SK-N-SH (cell line): ENCODE measurements around the gene SLAIN1. TPM values are rescaled to one million over a fixed set of nuclear protein-coding genes. Genes with fewer than 3 reads are reported as not detected.

Experiments
- CTCF ChIA-PET: fragments of 300-600, 350-600 bp; formaldehyde crosslinking; extraction: SDS; loops from one replicate; lab custom pipeline; 2021; lab: Yijun Ruan, JAX
- POLR2A ChIA-PET: fragments of 350-600 bp; sonication (Branson Sonifier 250); formaldehyde crosslinking; extraction: SDS; loops from one replicate; lab custom pipeline; 2020; ENCODE audit warnings: antibody characterized with exemption, inconsistent platforms; lab: Yijun Ruan, JAX
- DNase-seq: peaks from one replicate; pipeline ENCODE4 v3.0.0; 2012
- H2AFZ ChIP-seq: fragments of 200-600 bp; sonication (generic); 2 replicates; pipeline ENCODE4 v1.8.1; 2016; ENCODE audit warnings: antibody characterized with exemption, mild to moderate bottlenecking, low read depth
- H3F3A ChIP-seq: fragments of 200-600 bp; sonication (generic); replicated peaks from 2 replicates; pipeline ENCODE3; 2016; ENCODE audit warnings: antibody characterized with exemption, mild to moderate bottlenecking; ENCODE audit not compliant: insufficient read depth
- H3K27ac ChIP-seq, 2 experiments: fragments of 200-500 bp in 1 of 2; fragments of 200-600 bp in 1 of 2; sonication (Bioruptor generic) in 1 of 2; sonication (generic), shearing (Covaris generic) in 1 of 2; 2 replicates each; pipeline versions ENCODE4 v1.5.1 to v1.6.1; 2014 to 2016; ENCODE audit warnings: low read depth in 2 of 2, inconsistent platforms in 1 of 2, low read length in 1 of 2, mild to moderate bottlenecking in 1 of 2, mixed read lengths in 1 of 2
- H3K27me3 ChIP-seq: fragments of 200-600 bp; sonication (generic), shearing (Covaris generic); 2 replicates; pipeline ENCODE4 v1.6.1; 2016; ENCODE audit warnings: mixed run types; ENCODE audit not compliant: insufficient read depth
- H3K36me3 ChIP-seq, 2 experiments: fragments of 200-500 bp in 1 of 2; fragments of 200-600 bp in 1 of 2; sonication (Bioruptor generic) in 1 of 2; sonication (generic) in 1 of 2; replicated peaks in 1 of 2; 2 replicates each; pipeline versions ENCODE3 to v1.5.1; 2014 to 2016; ENCODE audit warnings: low read length in 1 of 2, mild to moderate bottlenecking in 1 of 2; ENCODE audit not compliant: insufficient read depth in 2 of 2, control insufficient read depth in 1 of 2
- H3K4me1 ChIP-seq, 2 experiments: fragments of 200-500 bp in 1 of 2; fragments of 200-600 bp in 1 of 2; sonication (Bioruptor generic) in 1 of 2; sonication (generic), shearing (Covaris generic) in 1 of 2; 2 replicates each; pipeline versions ENCODE4 v1.5.1 to v1.6.1; 2014 to 2016; ENCODE audit warnings: low read depth in 1 of 2, low read length in 1 of 2, mixed run types in 1 of 2; ENCODE audit not compliant: insufficient read depth in 2 of 2, control insufficient read depth in 1 of 2
- H3K4me2 ChIP-seq: fragments of 200-600 bp; sonication (generic), shearing (Covaris generic); 2 replicates; pipeline ENCODE4 v1.6.1; 2017; ENCODE audit warnings: mixed run types
- H3K4me3 ChIP-seq, 2 experiments: fragments of 200-500 bp in 1 of 2; fragments of 200-600 bp in 1 of 2; sonication (Bioruptor generic) in 1 of 2; sonication (generic), shearing (Covaris generic) in 1 of 2; 2 replicates each; pipeline versions ENCODE4 v1.5.1 to v1.8.1; 2014 to 2016; ENCODE audit warnings: low read depth in 2 of 2, inconsistent platforms in 1 of 2, low read length in 1 of 2, mild to moderate bottlenecking in 1 of 2, mixed read lengths in 1 of 2, moderate library complexity in 1 of 2
- H3K79me2 ChIP-seq: fragments of 200-600 bp; sonication (generic); 2 replicates; pipeline ENCODE4 v1.8.1; 2017; ENCODE audit warnings: mild to moderate bottlenecking; ENCODE audit not compliant: insufficient read depth
- H3K9ac ChIP-seq: fragments of 200-600 bp; sonication (generic); 2 replicates; pipeline ENCODE4 v1.6.1; 2017; ENCODE audit warnings: mixed run types
- H3K9me2 ChIP-seq: fragments of 200-600 bp; sonication (generic); 2 replicates; pipeline ENCODE4 v1.6.1; 2017; ENCODE audit warnings: mixed run types
- H3K9me3 ChIP-seq: fragments of 200-600 bp; sonication (generic); 2 replicates; pipeline ENCODE4 v1.6.1; 2017; ENCODE audit warnings: mixed run types, mild to moderate bottlenecking, moderate library complexity
- H4K20me1 ChIP-seq: fragments of 200-600 bp; sonication (generic); 2 replicates; pipeline ENCODE4 v1.6.1; 2017; ENCODE audit warnings: mild to moderate bottlenecking, mixed run types; ENCODE audit not compliant: insufficient read depth
- CTCF ChIP-seq: fragments of 200-600 bp; sonication (generic); IDR thresholded peaks from 2 replicates; pipeline ENCODE4 v1.6.1; 2017; ENCODE audit warnings: antibody characterized with exemption, mild to moderate bottlenecking, moderate library complexity
- ELF1 ChIP-seq: IDR thresholded peaks from 2 replicates; pipeline ENCODE4 v1.4.0; 2012
- EP300 ChIP-seq, 2 experiments: IDR thresholded peaks; 2 replicates each; pipeline versions ENCODE4 v1.4.0 to v1.6.1; 2012; ENCODE audit warnings: borderline replicate concordance in 1 of 2, low read depth in 1 of 2, low read length in 1 of 2
- EZH2phosphoT487 ChIP-seq: fragments of 200-600 bp; sonication (generic); IDR thresholded peaks from 2 replicates; pipeline ENCODE4 v1.6.1; 2017; ENCODE audit warnings: low read depth, mixed run types, mild to moderate bottlenecking, antibody characterized with exemption, moderate library complexity, borderline replicate concordance
- FOXJ3 ChIP-seq: sonication (generic); formaldehyde crosslinking; IDR thresholded peaks from 2 replicates; pipeline ENCODE4 v1.5.1; 2020; ENCODE audit warnings: mild to moderate bottlenecking, missing genetic modification reagents
- GATA2 ChIP-seq: sonication (generic); formaldehyde crosslinking; IDR thresholded peaks from 2 replicates; pipeline ENCODE4 v1.5.0; 2020; ENCODE audit warnings: mild to moderate bottlenecking, missing genetic modification reagents
- JUND ChIP-seq: IDR thresholded peaks from 2 replicates; pipeline ENCODE4 v1.4.0; 2012
- NFIC ChIP-seq: IDR thresholded peaks from 2 replicates; pipeline ENCODE4 v1.4.0; 2012; ENCODE audit warnings: borderline replicate concordance
- NRF1 ChIP-seq: IDR thresholded peaks from 2 replicates; pipeline ENCODE4 v1.6.1; 2012; ENCODE audit warnings: low read depth, mild to moderate bottlenecking, low read length
- RCOR1 ChIP-seq: fragments of 150-350 bp; IDR thresholded peaks from 2 replicates; pipeline ENCODE4 v1.6.1; 2017; ENCODE audit warnings: antibody characterized with exemption, low read length
- REST ChIP-seq: IDR thresholded peaks from 2 replicates; pipeline ENCODE4 v1.6.1; 2012; ENCODE audit warnings: mild to moderate bottlenecking, low read depth, low read length, moderate library complexity
- RXRA ChIP-seq: IDR thresholded peaks from 2 replicates; pipeline ENCODE4 v1.4.0; 2012; ENCODE audit warnings: low read depth, mild to moderate bottlenecking, borderline replicate concordance
- SIN3A ChIP-seq: IDR thresholded peaks from 2 replicates; pipeline ENCODE4 v1.6.1; 2012; ENCODE audit warnings: low read depth, mild to moderate bottlenecking, low read length, moderate library complexity, borderline replicate concordance
- SMC3 ChIP-seq: IDR thresholded peaks from 2 replicates; pipeline ENCODE4 v1.6.1; 2012; ENCODE audit warnings: low read depth, low read length, improper control_type of control experiment
- TAF1 ChIP-seq: IDR thresholded peaks from 2 replicates; pipeline ENCODE4 v1.6.1; 2012; ENCODE audit warnings: low read depth, mild to moderate bottlenecking, low read length, moderate library complexity, borderline replicate concordance
- YY1 ChIP-seq: IDR thresholded peaks from 2 replicates; pipeline ENCODE4 v1.4.0; 2012; ENCODE audit warnings: low read depth, mild to moderate bottlenecking
- WGBS: methylation state at CpG from one replicate; pipeline ENCODE4 v1.1.6; 2017; ENCODE audit warnings: low lambda C conversion rate; 5-methylcytosine and 5-hydroxymethylcytosine counted together
- polyA plus RNA-seq, 3 experiments: library from polyadenylated mRNA; depleted of rRNA; stranded (reverse); fragments of >200 nt; gene quantifications; 2 replicates each; pipeline ENCODE4 v1.2.3, GENCODE V29; 2012
- TF ChIP-seq, protein P1 (sequence below): IDR thresholded peaks from 2 replicates; pipeline ENCODE4 v1.4.0; 2012; ENCODE audit warnings: low read depth, borderline replicate concordance

Gene SLAIN1
- polyA plus RNA-seq, 1 of the 3 experiments (the other 2 are of a cell fraction): 1.6 TPM

- DNase-seq: no peak
- Histone ChIP-seq H2AFZ (no peak overlapping the region), H3K79me2 (no peaks in the 10 kb centered on the region), H4K20me1 (no peaks in the 10 kb centered on the region), H3K4me1 (no peaks in the 10 kb centered on the region), H3K4me2 (no peak overlapping the region), H3K9me3 (no peaks in the 10 kb centered on the region), H3F3A (no peaks in the 10 kb centered on the region), H3K4me3 (no peak overlapping the region), H3K27me3 (no peaks in the 10 kb centered on the region), H3K27ac (no peak overlapping the region), H3K36me3 (no peaks in the 10 kb centered on the region), H3K9me2 (no peaks in the 10 kb centered on the region), H3K9ac (no peak overlapping the region)
- WGBS: 33% methylated on average over 4 of the region's 4 CpGs
- no peak for TF ChIP-seq NFIC
- no peak for TF ChIP-seq SMC3
- TF ChIP-seq, protein P1, sequence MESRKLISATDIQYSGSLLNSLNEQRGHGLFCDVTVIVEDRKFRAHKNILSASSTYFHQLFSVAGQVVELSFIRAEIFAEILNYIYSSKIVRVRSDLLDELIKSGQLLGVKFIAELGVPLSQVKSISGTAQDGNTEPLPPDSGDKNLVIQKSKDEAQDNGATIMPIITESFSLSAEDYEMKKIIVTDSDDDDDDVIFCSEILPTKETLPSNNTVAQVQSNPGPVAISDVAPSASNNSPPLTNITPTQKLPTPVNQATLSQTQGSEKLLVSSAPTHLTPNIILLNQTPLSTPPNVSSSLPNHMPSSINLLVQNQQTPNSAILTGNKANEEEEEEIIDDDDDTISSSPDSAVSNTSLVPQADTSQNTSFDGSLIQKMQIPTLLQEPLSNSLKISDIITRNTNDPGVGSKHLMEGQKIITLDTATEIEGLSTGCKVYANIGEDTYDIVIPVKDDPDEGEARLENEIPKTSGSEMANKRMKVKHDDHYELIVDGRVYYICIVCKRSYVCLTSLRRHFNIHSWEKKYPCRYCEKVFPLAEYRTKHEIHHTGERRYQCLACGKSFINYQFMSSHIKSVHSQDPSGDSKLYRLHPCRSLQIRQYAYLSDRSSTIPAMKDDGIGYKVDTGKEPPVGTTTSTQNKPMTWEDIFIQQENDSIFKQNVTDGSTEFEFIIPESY: no peak
- TF ChIP-seq GATA2 (CRISPR knock-in tag): no peak
- TF ChIP-seq RCOR1: no peak
- no peak for TF ChIP-seq RXRA
- TF ChIP-seq JUND: no peak
- no peak for TF ChIP-seq SIN3A
- no peak for TF ChIP-seq ELF1
- no peak for TF ChIP-seq EP300 (IDR thresholded peaks at IDR 0.05; ENCODE audit: borderline replicate concordance in 1 of 2, low read depth in 1 of 2, low read length in 1 of 2)
- TF ChIP-seq FOXJ3 (CRISPR knock-in tag): no peak
- no peak for TF ChIP-seq YY1
- no peak for TF ChIP-seq TAF1
- no peak for TF ChIP-seq REST
- no peak for TF ChIP-seq EZH2phosphoT487
- no peak for TF ChIP-seq CTCF
- TF ChIP-seq NRF1: no peak
- POLR2A ChIA-PET: no interaction called here
- CTCF ChIA-PET: interaction anchor here (0.7 to 1.8 kb wide), 3 partner anchors 34 to 345 kb away, joined by 3 to 8 read pairs (median 4); no protein-coding TSS in a partner anchor
Measured at GRCh38 chr13:77776704-77777103, 79.2 kb downstream of the SLAIN1 start.
